ENCODE measurements around the gene CEACAM16. TPM values are rescaled to one million over a fixed set of nuclear protein-coding genes. Genes with fewer than 3 reads are reported as not detected.

CEACAM16 gene
- total and polyA plus RNA-seq, 9 of the 15 experiments (the other 6 are each of a cell fraction or from before 2014, with no cell fraction given), result not detected

DNA sequence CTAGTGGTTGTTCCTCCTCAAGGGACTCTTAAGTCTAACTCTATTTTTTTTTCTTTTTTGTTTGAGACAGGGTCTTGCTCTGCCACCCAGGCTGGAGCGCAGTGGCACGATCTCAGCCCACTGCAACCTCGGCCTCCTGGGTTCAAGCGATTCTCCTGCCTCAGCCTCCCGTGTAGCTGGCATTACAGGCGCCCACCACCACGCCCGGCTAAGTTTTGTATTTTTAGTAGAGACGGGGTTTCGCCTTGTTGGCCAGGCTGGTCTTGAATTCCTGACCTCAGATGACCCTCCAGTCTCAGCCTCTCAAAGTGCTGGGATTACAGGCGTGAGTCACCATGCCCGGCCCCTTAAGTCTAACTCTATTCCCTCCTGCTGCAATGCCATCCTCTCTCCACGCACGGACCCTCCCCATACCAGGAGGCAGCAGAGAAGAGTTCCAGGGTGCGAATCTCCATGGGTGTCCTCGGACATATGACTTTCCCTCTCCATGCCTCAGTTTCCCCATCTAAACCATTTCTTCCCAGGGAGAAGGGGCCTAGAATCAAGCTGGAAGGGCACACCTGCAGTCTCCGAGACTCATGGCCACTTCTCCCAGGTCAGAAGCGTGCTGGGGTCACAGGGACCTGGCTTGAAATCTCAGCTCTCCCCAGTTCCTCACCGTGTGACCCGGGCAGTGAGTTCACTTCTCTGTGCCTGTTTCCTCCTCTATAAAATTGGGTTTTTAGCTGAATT lies 43.5 kb downstream of the CEACAM16 start (continued):
- TF ChIP-seq SAP30 (IDR thresholded peaks at IDR 0.05; ENCODE audit: borderline replicate concordance, insufficient read depth, low read depth, low read length, poor library complexity, severe bottlenecking) (no peak), E2F3 (CRISPR knock-in tag; IDR thresholded peaks at IDR 0.05) (no peak), KAT7 (CRISPR knock-in tag; IDR thresholded peaks at IDR 0.05; ENCODE audit: borderline replicate concordance) (no peak), EHMT2 (IDR thresholded peaks at IDR 0.05) (no peak), JUND (IDR thresholded peaks at IDR 0.05; ENCODE audit: borderline replicate concordance, low read depth, low read length) (peak; percentile 42; the same call in 1 of the 2 replicates), JUND (tag; IDR thresholded peaks at IDR 0.05; ENCODE audit: borderline replicate concordance, low read depth, low read length) (no peak; the same call in 2 of the 3 replicates), L3MBTL2 (IDR thresholded peaks at IDR 0.05) (no peak), RCOR1 (IDR thresholded peaks at IDR 0.05; ENCODE audit: borderline replicate concordance in 1 of 2, low read depth in 2 of 2, low read length in 2 of 2) (no peak), ZNF511 (CRISPR knock-in tag; IDR thresholded peaks at IDR 0.05) (no peak)

- Histone ChIP-seq H3K9ac (ENCODE audit: insufficient read depth in 1 of 2, low read depth in 2 of 2, low read length in 2 of 2) (peak overlapping the region in 1 of 2 experiments; percentile 29; a peak in 1 of 4 replicates), H2AFZ (ENCODE audit: low read depth, low read length) (peak overlapping the region; percentile 63; the same call in 1 of the 2 replicates), H3K4me3 (no peak overlapping the region), H3K36me3 (ENCODE audit: control insufficient read depth, insufficient read depth, low read length) (no peaks in the 10 kb centered on the region), H3K27ac (ENCODE audit: extremely low read depth, low read depth, low read length) (no peak overlapping the region), H3K79me2 (ENCODE audit: control insufficient read depth, insufficient read depth, low read length) (no peaks in the 10 kb centered on the region), H3K4me1 (replicated peaks in 1 of 2; ENCODE audit: control insufficient read depth in 2 of 2, insufficient read depth in 2 of 2, low read length in 2 of 2) (peaks cover 26 to 43% of the 10 kb centered on the region in 2 experiments), H3K4me2 (ENCODE audit: insufficient read depth, low read length) (no peak overlapping the region), H3K27me3 (ENCODE audit: control insufficient read depth in 2 of 2, insufficient read depth in 2 of 2, low read length in 2 of 2) (no peaks in the 10 kb centered on the region), H4K20me1 (replicated peaks; ENCODE audit: control insufficient read depth, insufficient read depth, low read length) (no peaks in the 10 kb centered on the region), H3K9me1 (ENCODE audit: control insufficient read depth, insufficient read depth, low read length) (no peaks in the 10 kb centered on the region), H3K9me3 (replicated peaks; ENCODE audit: control insufficient read depth, insufficient read depth, low read depth, low read length) (no peaks in the 10 kb centered on the region)
- WGBS (ENCODE audit: insufficient coverage, low coverage, missing lambda C conversion rate), result 55% methylated on average over 3 of the region's 3 CpGs
- DNase-seq (ENCODE audit: extremely low read depth in 1 of 4, low spot score in 3 of 4) (no peak), FAIRE-seq (no peak), ATAC-seq (no peak)
- in situ Hi-C loops (cut with MboI) (no loop called here), intact Hi-C loops (cut with micrococcal nuclease) (no loop called here)
- ChIA-PET POLR2A (interaction anchor here (0.6 to 1.0 kb wide), 2 partner anchors 22 to 141 kb away, joined by 3 to 4 read pairs; no protein-coding TSS in a partner anchor), CTCF (ENCODE audit: low intra/inter-chr PET ratio) (no interaction called here)
- TF ChIP-seq FOSL1 (tag; conservative IDR thresholded peaks at IDR 0.05), result 0 out of 2 replicates have a peak, but pooled peaks have one; percentile 19
- TF ChIP-seq SMARCA5 (IDR thresholded peaks at IDR 0.05), result peak; percentile 25; the same call in 1 of the 2 replicates
- TF ChIP-seq RBM25 (IDR thresholded peaks at IDR 0.05; ENCODE audit: low read depth, low read length, severe bottlenecking), result peak; percentile 59
- no peak for TF ChIP-seq SRSF1 (IDR thresholded peaks at IDR 0.05; ENCODE audit: low read depth, low read length)
- TF ChIP-seq KDM1A (IDR thresholded peaks at IDR 0.05), result peak; percentile 52 to 73; a peak in 2 of 4 replicates
- TF ChIP-seq BCOR (IDR thresholded peaks at IDR 0.05), result peak; percentile 88
- TF ChIP-seq ZNF586 (CRISPR knock-in tag; conservative IDR thresholded peaks at IDR 0.05), result no peak
- TF ChIP-seq ZFX (CRISPR knock-in tag; IDR thresholded peaks at IDR 0.05), result 0 out of 2 replicates have a peak, but pooled peaks have one; percentile 22
- no TSS peak for BruUV-seq (replicated peaks)
Observed at GRCh38 chr19:44744871-44745332, 46.0 kb downstream of the CEACAM16 start.
